Ascending aorta (tissue), 2 donors: ENCODE data around the gene UNC5A. TPM values are rescaled to one million over a fixed set of nuclear protein-coding genes. Genes with fewer than 3 reads are reported as not detected.

ENCODE experiments used
- DNase-seq, 2 donors: peaks; one replicate each; pipeline ENCODE4 v3.0.0-alpha.2; 2019; ENCODE audit warnings: low spot score in 2 of 2
- H3K27ac ChIP-seq, 2 donors: fragments of 200-600 bp; sonication (generic); one replicate each; pipeline ENCODE4 v1.5.1; 2016 to 2017; ENCODE audit warnings: mild to moderate bottlenecking in 1 of 2
- H3K27me3 ChIP-seq: fragments of 200-600 bp; sonication (generic); one replicate; pipeline ENCODE4 v1.5.1; 2017
- H3K36me3 ChIP-seq, 2 donors: fragments of 200-600 bp; sonication (generic); one replicate each; pipeline ENCODE4 v1.5.1; 2016
- H3K4me1 ChIP-seq, 2 donors: fragments of 200-600 bp; sonication (generic); one replicate each; pipeline ENCODE4 v1.5.1; 2016 to 2017; ENCODE audit warnings: mild to moderate bottlenecking in 1 of 2
- H3K4me3 ChIP-seq, 2 donors: fragments of 200-600 bp; sonication (generic); one replicate each; pipeline ENCODE4 v1.5.1; 2016 to 2017; ENCODE audit warnings: mild to moderate bottlenecking in 1 of 2
- H3K9me3 ChIP-seq, 2 donors: fragments of 200-600 bp; sonication (generic); one replicate each; pipeline ENCODE4 v1.5.1; 2016
- CTCF ChIP-seq, 3 experiments: fragments of 200-600 bp in 2 of 3; fragments of 450-650 bp in 1 of 3; sonication (generic) in 2 of 3; IDR thresholded peaks; one replicate each; pipeline ENCODE4 v1.5.1; 2016 to 2019; ENCODE audit warnings: antibody characterized with exemption in 3 of 3, mild to moderate bottlenecking in 1 of 3, moderate library complexity in 1 of 3
- intact Hi-C: fragments of 100-400 bp; cut with DNase I; formaldehyde crosslinking; loops from one replicate; pipeline ENCODE4 v1.15.1; 2023
- total RNA-seq: library from RNA; depleted of rRNA; stranded (reverse); fragments of >200 nt; gene quantifications from one replicate; pipeline ENCODE4 v1.1.0, GENCODE V29; 2016

The UNC5A gene
- total RNA-seq, 1 donor from 2014 or later, result not detected

GRCh38 chr5:176882567-176882903 lies 72.2 kb downstream of the UNC5A start:
- Histone ChIP-seq H3K4me1 (no peaks in the 10 kb centered on the region), H3K27ac (no peak overlapping the region), H3K9me3 (no peaks in the 10 kb centered on the region), H3K4me3 (no peak overlapping the region), H3K27me3 (no peaks in the 10 kb centered on the region), H3K36me3 (no peaks in the 10 kb centered on the region)
- DNase-seq, result no peak
- intact Hi-C loops, result no loop called here
- no peak for TF ChIP-seq CTCF (IDR thresholded peaks at IDR 0.05)

- intact Hi-C loops, result no loop called here
- Histone ChIP-seq H3K27ac (no peak overlapping the region), H3K9me3 (no peaks in the 10 kb centered on the region), H3K36me3 (no peaks in the 10 kb centered on the region), H3K4me3 (no peak overlapping the region), H3K4me1 (no peaks in the 10 kb centered on the region), H3K27me3 (no peaks in the 10 kb centered on the region)
- TF ChIP-seq CTCF (IDR thresholded peaks at IDR 0.05), result no peak
- no peak for DNase-seq
Observed at GRCh38 chr5:176883700-176884570, 73.6 kb downstream of the UNC5A start.

GRCh38 chr5:176884571-176884890 lies 74.2 kb downstream of the UNC5A start:
- Histone ChIP-seq H3K36me3 (no peaks in the 10 kb centered on the region), H3K4me3 (no peak overlapping the region), H3K4me1 (no peaks in the 10 kb centered on the region), H3K27ac (no peak overlapping the region), H3K9me3 (no peaks in the 10 kb centered on the region), H3K27me3 (no peaks in the 10 kb centered on the region)
- DNase-seq, result no peak
- no peak for TF ChIP-seq CTCF (IDR thresholded peaks at IDR 0.05)
- intact Hi-C loops, result no loop called here

- intact Hi-C loops, result no loop called here
- no peak for DNase-seq
- Histone ChIP-seq H3K36me3 (no peaks in the 10 kb centered on the region), H3K4me1 (no peaks in the 10 kb centered on the region), H3K27ac (no peak overlapping the region), H3K4me3 (no peak overlapping the region), H3K9me3 (no peaks in the 10 kb centered on the region), H3K27me3 (no peaks in the 10 kb centered on the region)
- TF ChIP-seq CTCF (IDR thresholded peaks at IDR 0.05), result no peak
Observed at GRCh38 chr5:176886336-176887251, 76.2 kb downstream of the UNC5A start.

- no peak overlapping the region for H3K4me3 ChIP-seq
- no peaks in the 10 kb centered on the region for H3K27me3 ChIP-seq
- TF ChIP-seq CTCF (IDR thresholded peaks at IDR 0.05), result no peak
- no peak overlapping the region for H3K27ac ChIP-seq
- no peaks in the 10 kb centered on the region for H3K4me1 ChIP-seq
- DNase-seq, result no peak
- H3K36me3 ChIP-seq, result no peaks in the 10 kb centered on the region
- H3K9me3 ChIP-seq, result no peaks in the 10 kb centered on the region
- intact Hi-C loops, result no loop called here
Observed at GRCh38 chr5:176887252-176887849, 77.0 kb downstream of the UNC5A start.
